A549 (cell line): Measurements from ENCODE around the gene TAF3. TPM values are rescaled to one million over a fixed set of nuclear protein-coding genes. Genes with fewer than 3 reads are reported as not detected.

Experiments used
- ATAC-seq, 2 experiments: fragments of 200-7000 bp in 1 of 2; fragments of >200 bp in 1 of 2; cut with Nextera tagmentation in 1 of 2; cut with Tn5 transposase in 1 of 2; 3 replicates each; pipeline versions ENCODE4 v1.8.0 to v1.9.1; 2018 to 2020; ENCODE audit warnings: mild to moderate bottlenecking in 1 of 2, moderate library complexity in 1 of 2
- CTCF ChIA-PET: fragments of 300-600 bp; sonication (Branson Sonifier 250); formaldehyde crosslinking; extraction: SDS; loops from one replicate; lab custom pipeline; 2021; ENCODE audit warnings: antibody characterized with exemption, inconsistent platforms; lab: Yijun Ruan, JAX
- POLR2A ChIA-PET: fragments of 350-600 bp; formaldehyde crosslinking; extraction: SDS; loops from one replicate; lab custom pipeline; 2021; ENCODE audit warnings: antibody characterized with exemption, inconsistent platforms; lab: Yijun Ruan, JAX
- DNase-seq, 2 experiments: peaks; one replicate each; pipeline versions ENCODE4 v3.0.0 to v3.0.0-alpha.2; 2011 to 2016; ENCODE audit warnings: low read depth in 1 of 2, low spot score in 1 of 2
- FAIRE-seq: peaks from 2 replicates; lab custom pipeline; 2011; peaks lifted over from hg19 to GRCh38; lab: Jason Lieb, UNC
- H3K27ac ChIP-seq, 2 experiments: fragments of >200 bp; sonication (Bioruptor Twin); formaldehyde crosslinking; 3 replicates each; pipeline ENCODE4 v1.5.1; 2016 to 2017
- H3K4me1 ChIP-seq: fragments of >200 bp; sonication (Bioruptor Twin); formaldehyde crosslinking; 3 replicates; pipeline ENCODE4 v1.6.1; 2016
- H3K4me2 ChIP-seq: fragments of >200 bp; sonication (Bioruptor Twin); formaldehyde crosslinking; 3 replicates; pipeline ENCODE4 v1.6.1; 2016
- H3K4me3 ChIP-seq: fragments of >200 bp; sonication (Bioruptor Twin); formaldehyde crosslinking; 3 replicates; pipeline ENCODE4 v1.5.1; 2016
- H3K9me3 ChIP-seq: fragments of >200 bp; sonication (Bioruptor Twin); formaldehyde crosslinking; 3 replicates; pipeline ENCODE4 v1.6.1; 2016
- CBX2 ChIP-seq: fragments of 200-600 bp; sonication (generic); IDR thresholded peaks from 2 replicates; pipeline ENCODE4 v1.6.1; 2016; ENCODE audit warnings: low read depth, mild to moderate bottlenecking, borderline replicate concordance
- CBX8 ChIP-seq: fragments of 200-600 bp; sonication (generic); IDR thresholded peaks from 2 replicates; pipeline ENCODE4 v1.6.1; 2016
- CHD4 ChIP-seq: fragments of 200-600 bp; sonication (generic); IDR thresholded peaks from 2 replicates; pipeline ENCODE4 v1.6.1; 2016; ENCODE audit warnings: antibody characterized with exemption, mild to moderate bottlenecking, borderline replicate concordance
- ESRRA ChIP-seq: fragments of 150-350 bp; IDR thresholded peaks from 2 replicates; pipeline ENCODE4 v1.6.1; 2014; ENCODE audit warnings: mild to moderate bottlenecking, low read length, borderline replicate concordance
- FOSB ChIP-seq: fragments of 250-450 bp; sonication (Bioruptor Pico); IDR thresholded peaks from 2 replicates; pipeline ENCODE4 v1.5.0; 2020; ENCODE audit warnings: mild to moderate bottlenecking, moderate library complexity
- GATA3 ChIP-seq: IDR thresholded peaks from 2 replicates; pipeline ENCODE4 v1.6.1; 2012; ENCODE audit warnings: borderline replicate concordance
- HDAC2 ChIP-seq: fragments of 200-600 bp; sonication (generic); IDR thresholded peaks from 2 replicates; pipeline ENCODE4 v1.6.1; 2016
- HOXA7 ChIP-seq: fragments of 250-450 bp; sonication (Bioruptor Pico); IDR thresholded peaks from 2 replicates; pipeline ENCODE4 v1.5.0; 2020; ENCODE audit warnings: mild to moderate bottlenecking, moderate library complexity
- HOXB13 ChIP-seq: fragments of 250-450 bp; sonication (Bioruptor Pico); IDR thresholded peaks from 2 replicates; pipeline ENCODE4 v1.5.0; 2020; ENCODE audit warnings: low read depth, mild to moderate bottlenecking, moderate library complexity
- KDM5A ChIP-seq: fragments of 200-600 bp; sonication (generic); IDR thresholded peaks from 2 replicates; pipeline ENCODE4 v1.6.1; 2016; ENCODE audit warnings: antibody characterized with exemption, mild to moderate bottlenecking
- MAFK ChIP-seq: fragments of 450-650 bp; IDR thresholded peaks from 2 replicates; pipeline ENCODE4 v1.6.1; 2014; ENCODE audit not compliant: partially characterized antibody
- MYC ChIP-seq: IDR thresholded peaks from 2 replicates; pipeline ENCODE4 v1.6.1; 2012; ENCODE audit warnings: mild to moderate bottlenecking, inconsistent platforms, low read length, improper control_type of control experiment, borderline replicate concordance
- SMC3 ChIP-seq: fragments of >200 bp; sonication (Bioruptor Twin); formaldehyde crosslinking; IDR thresholded peaks from 3 replicates; pipeline ENCODE4 v1.6.1; 2018; ENCODE audit warnings: inconsistent platforms
- TP53 ChIP-seq: fragments of 250-450 bp; sonication (Bioruptor Pico); IDR thresholded peaks from 2 replicates; pipeline ENCODE4 v1.5.0; 2021; ENCODE audit warnings: mild to moderate bottlenecking, moderate library complexity
- WGBS: methylation state at CpG from one replicate; pipeline ENCODE4 v1.1.6; 2017; ENCODE audit errors: missing lambda C conversion rate; 5-methylcytosine and 5-hydroxymethylcytosine counted together
- polyA plus RNA-seq, 4 experiments: library from polyadenylated mRNA; depleted of rRNA in 3 of 4; stranded (reverse); fragments of >200 nt; fragmentation: RNase III in 1 of 4; extraction: RNeasy Plus Mini Kit Qiagen cat#74134 plus additional on column Dnase treatment in 1 of 4; gene quantifications; 2 replicates in 3 of 4; 3 replicates in 1 of 4; pipeline ENCODE4 v1.2.3, GENCODE V29; 2011 to 2017
- TF ChIP-seq, protein P1 (sequence below): fragments of 200-600 bp; sonication (generic); IDR thresholded peaks from 2 replicates; pipeline ENCODE4 v1.6.1; 2016; ENCODE audit warnings: antibody characterized with exemption, mild to moderate bottlenecking, moderate library complexity
- TF ChIP-seq, protein P2 (sequence below): fragments of 250-450 bp; sonication (Bioruptor Pico); IDR thresholded peaks from 2 replicates; pipeline ENCODE4 v1.5.0; 2020; ENCODE audit warnings: low read depth, mild to moderate bottlenecking, moderate library complexity
- TF ChIP-seq, protein P3 (sequence below): fragments of 250-450 bp; sonication (Bioruptor Pico); IDR thresholded peaks from 2 replicates; pipeline ENCODE4 v1.5.0; 2021; ENCODE audit warnings: mild to moderate bottlenecking, moderate library complexity, borderline replicate concordance
- TF ChIP-seq, protein P4 (sequence below): IDR thresholded peaks from 2 replicates; pipeline ENCODE4 v1.6.1; 2012; ENCODE audit warnings: low read depth, borderline replicate concordance
- TF ChIP-seq, protein P5 (sequence below): fragments of 450-650 bp; IDR thresholded peaks from 2 replicates; pipeline ENCODE4 v1.6.1; 2014; ENCODE audit warnings: antibody characterized with exemption
- TF ChIP-seq, protein P6 (sequence below): fragments of >200 bp; sonication (Bioruptor Twin); formaldehyde crosslinking; IDR thresholded peaks from 2 replicates; pipeline ENCODE4 v1.6.1; 2016

The TAF3 gene
- polyA plus RNA-seq, 2 of the 4 experiments (the other 2 are of a cell fraction) = 5.7 to 6.1 TPM

DNA sequence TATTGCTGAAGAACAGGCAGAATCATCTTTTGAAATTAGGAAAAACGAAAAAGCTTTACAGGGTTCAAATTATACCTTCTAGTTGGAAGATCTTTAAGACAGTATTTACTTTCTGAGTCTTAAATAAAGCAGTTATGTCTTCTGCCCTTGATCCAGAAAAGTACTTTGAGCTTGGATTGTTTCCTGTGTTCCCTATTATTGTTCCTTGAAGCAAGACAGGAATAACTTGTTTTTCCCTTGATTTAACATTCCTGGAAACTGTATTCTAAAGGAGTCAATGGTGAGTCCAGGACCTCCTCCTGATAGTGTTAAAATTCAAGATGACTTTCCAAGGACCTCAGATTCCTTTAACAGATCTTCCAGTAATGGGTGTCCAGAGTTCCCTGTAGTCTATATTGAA is 161.9 kb downstream of the TAF3 start:
- no peaks in the 10 kb centered on the region for H3K4me1 ChIP-seq
- CTCF ChIA-PET = no interaction called here
- no peak for ATAC-seq
- no peak for TF ChIP-seq SMC3
- TF ChIP-seq HOXB13 (CRISPR knock-in tag) = no peak
- TF ChIP-seq MYC = no peak
- no peak for TF ChIP-seq TP53 (CRISPR knock-in tag)
- TF ChIP-seq, protein P1, sequence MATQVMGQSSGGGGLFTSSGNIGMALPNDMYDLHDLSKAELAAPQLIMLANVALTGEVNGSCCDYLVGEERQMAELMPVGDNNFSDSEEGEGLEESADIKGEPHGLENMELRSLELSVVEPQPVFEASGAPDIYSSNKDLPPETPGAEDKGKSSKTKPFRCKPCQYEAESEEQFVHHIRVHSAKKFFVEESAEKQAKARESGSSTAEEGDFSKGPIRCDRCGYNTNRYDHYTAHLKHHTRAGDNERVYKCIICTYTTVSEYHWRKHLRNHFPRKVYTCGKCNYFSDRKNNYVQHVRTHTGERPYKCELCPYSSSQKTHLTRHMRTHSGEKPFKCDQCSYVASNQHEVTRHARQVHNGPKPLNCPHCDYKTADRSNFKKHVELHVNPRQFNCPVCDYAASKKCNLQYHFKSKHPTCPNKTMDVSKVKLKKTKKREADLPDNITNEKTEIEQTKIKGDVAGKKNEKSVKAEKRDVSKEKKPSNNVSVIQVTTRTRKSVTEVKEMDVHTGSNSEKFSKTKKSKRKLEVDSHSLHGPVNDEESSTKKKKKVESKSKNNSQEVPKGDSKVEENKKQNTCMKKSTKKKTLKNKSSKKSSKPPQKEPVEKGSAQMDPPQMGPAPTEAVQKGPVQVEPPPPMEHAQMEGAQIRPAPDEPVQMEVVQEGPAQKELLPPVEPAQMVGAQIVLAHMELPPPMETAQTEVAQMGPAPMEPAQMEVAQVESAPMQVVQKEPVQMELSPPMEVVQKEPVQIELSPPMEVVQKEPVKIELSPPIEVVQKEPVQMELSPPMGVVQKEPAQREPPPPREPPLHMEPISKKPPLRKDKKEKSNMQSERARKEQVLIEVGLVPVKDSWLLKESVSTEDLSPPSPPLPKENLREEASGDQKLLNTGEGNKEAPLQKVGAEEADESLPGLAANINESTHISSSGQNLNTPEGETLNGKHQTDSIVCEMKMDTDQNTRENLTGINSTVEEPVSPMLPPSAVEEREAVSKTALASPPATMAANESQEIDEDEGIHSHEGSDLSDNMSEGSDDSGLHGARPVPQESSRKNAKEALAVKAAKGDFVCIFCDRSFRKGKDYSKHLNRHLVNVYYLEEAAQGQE = no peak
- TF ChIP-seq, protein P2, sequence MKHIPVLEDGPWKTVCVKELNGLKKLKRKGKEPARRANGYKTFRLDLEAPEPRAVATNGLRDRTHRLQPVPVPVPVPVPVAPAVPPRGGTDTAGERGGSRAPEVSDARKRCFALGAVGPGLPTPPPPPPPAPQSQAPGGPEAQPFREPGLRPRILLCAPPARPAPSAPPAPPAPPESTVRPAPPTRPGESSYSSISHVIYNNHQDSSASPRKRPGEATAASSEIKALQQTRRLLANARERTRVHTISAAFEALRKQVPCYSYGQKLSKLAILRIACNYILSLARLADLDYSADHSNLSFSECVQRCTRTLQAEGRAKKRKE (CRISPR knock-in tag) = no peak
- TF ChIP-seq HDAC2 = no peak
- TF ChIP-seq KDM5A = no peak
- TF ChIP-seq CHD4 = no peak
- TF ChIP-seq, protein P3, sequence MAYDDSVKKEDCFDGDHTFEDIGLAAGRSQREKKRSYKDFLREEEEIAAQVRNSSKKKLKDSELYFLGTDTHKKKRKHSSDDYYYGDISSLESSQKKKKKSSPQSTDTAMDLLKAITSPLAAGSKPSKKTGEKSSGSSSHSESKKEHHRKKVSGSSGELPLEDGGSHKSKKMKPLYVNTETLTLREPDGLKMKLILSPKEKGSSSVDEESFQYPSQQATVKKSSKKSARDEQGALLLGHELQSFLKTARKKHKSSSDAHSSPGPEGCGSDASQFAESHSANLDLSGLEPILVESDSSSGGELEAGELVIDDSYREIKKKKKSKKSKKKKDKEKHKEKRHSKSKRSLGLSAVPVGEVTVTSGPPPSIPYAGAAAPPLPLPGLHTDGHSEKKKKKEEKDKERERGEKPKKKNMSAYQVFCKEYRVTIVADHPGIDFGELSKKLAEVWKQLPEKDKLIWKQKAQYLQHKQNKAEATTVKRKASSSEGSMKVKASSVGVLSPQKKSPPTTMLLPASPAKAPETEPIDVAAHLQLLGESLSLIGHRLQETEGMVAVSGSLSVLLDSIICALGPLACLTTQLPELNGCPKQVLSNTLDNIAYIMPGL (CRISPR knock-in tag) = no peak
- no peak for TF ChIP-seq CBX2
- TF ChIP-seq HOXA7 (CRISPR knock-in tag) = no peak
- no peak for TF ChIP-seq FOSB (CRISPR knock-in tag)
- TF ChIP-seq ESRRA = no peak
- TF ChIP-seq, protein P4, sequence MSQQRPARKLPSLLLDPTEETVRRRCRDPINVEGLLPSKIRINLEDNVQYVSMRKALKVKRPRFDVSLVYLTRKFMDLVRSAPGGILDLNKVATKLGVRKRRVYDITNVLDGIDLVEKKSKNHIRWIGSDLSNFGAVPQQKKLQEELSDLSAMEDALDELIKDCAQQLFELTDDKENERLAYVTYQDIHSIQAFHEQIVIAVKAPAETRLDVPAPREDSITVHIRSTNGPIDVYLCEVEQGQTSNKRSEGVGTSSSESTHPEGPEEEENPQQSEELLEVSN = no peak
- TF ChIP-seq MAFK = no peak
- TF ChIP-seq, all 56 proteins: peak for 0
- DNase-seq = no peak
- H3K4me3 ChIP-seq = no peak overlapping the region
- FAIRE-seq = no peak
- no peak overlapping the region for H3K27ac ChIP-seq
- no peak overlapping the region for H3K4me2 ChIP-seq
- H3K9me3 ChIP-seq = no peaks in the 10 kb centered on the region
- POLR2A ChIA-PET = no interaction called here
- WGBS = 50% methylated on average over 1 of the region's 1 CpG

DNA sequence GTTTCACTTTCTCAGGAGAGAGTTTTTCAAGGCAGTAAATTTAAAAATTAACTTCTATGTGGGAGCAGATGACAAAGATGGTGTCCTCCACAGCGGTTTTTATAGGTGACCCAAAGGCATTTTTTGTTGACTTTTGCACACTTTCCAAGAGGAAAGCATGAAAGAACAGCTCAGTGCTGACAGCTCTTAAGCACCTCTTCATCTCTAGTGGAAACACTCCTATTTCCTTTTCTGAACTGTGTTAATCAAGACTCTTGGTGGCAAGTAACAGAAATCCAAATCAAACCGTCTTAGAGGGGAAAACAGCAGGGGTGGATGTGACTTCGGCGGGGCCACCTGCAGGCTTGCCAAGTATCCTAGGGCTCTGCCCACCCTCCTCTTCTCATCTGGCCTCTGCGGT is 164.4 kb downstream of the TAF3 start:
- TF ChIP-seq GATA3 = no peak
- TF ChIP-seq KDM5A = no peak
- TF ChIP-seq, protein P5, sequence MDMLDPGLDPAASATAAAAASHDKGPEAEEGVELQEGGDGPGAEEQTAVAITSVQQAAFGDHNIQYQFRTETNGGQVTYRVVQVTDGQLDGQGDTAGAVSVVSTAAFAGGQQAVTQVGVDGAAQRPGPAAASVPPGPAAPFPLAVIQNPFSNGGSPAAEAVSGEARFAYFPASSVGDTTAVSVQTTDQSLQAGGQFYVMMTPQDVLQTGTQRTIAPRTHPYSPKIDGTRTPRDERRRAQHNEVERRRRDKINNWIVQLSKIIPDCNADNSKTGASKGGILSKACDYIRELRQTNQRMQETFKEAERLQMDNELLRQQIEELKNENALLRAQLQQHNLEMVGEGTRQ = no peak
- no peak for TF ChIP-seq CBX8
- TF ChIP-seq, protein P6, sequence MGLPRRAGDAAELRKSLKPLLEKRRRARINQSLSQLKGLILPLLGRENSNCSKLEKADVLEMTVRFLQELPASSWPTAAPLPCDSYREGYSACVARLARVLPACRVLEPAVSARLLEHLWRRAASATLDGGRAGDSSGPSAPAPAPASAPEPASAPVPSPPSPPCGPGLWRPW = no peak
- TF ChIP-seq HOXA7 (CRISPR knock-in tag) = no peak
- CTCF ChIA-PET = interaction anchor here (0.5 kb wide), 1 partner anchor 39 kb away, joined by 3 read pairs; no protein-coding TSS in a partner anchor

More for the DNA sequence above, 164.4 kb downstream of the TAF3 start:
- WGBS = 87% methylated on average over 5 of the region's 5 CpGs
- no peak overlapping the region for H3K4me2 ChIP-seq
- H3K4me1 ChIP-seq = no peaks in the 10 kb centered on the region
- FAIRE-seq (no peak), DNase-seq (no peak), ATAC-seq (no peak)
- POLR2A ChIA-PET = no interaction called here
- no peaks in the 10 kb centered on the region for H3K9me3 ChIP-seq
- no peak overlapping the region for H3K27ac ChIP-seq
- H3K4me3 ChIP-seq = no peak overlapping the region
